ENCODE results near the gene TFAP2D.

DNA sequence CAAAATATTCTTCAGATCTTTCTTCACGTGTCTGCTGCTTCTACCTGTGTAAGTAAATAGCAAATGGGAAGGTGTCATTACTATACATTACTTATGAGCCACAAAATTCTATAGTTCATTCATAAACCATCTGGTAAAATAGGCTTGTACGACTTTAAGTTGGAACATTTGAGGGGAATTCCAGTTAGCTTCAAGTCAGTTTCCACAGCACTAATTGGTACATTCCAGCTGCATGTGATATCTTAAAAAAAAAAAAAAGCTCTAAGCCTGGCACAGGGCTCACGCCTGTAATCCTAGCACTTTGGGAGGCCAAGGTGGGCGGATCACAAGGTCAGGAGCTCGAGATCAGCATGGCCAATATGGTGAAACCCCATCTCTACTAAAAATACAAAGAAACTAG is 82.2 kb downstream of the TFAP2D start:
- TF ChIP-seq, protein P1, sequence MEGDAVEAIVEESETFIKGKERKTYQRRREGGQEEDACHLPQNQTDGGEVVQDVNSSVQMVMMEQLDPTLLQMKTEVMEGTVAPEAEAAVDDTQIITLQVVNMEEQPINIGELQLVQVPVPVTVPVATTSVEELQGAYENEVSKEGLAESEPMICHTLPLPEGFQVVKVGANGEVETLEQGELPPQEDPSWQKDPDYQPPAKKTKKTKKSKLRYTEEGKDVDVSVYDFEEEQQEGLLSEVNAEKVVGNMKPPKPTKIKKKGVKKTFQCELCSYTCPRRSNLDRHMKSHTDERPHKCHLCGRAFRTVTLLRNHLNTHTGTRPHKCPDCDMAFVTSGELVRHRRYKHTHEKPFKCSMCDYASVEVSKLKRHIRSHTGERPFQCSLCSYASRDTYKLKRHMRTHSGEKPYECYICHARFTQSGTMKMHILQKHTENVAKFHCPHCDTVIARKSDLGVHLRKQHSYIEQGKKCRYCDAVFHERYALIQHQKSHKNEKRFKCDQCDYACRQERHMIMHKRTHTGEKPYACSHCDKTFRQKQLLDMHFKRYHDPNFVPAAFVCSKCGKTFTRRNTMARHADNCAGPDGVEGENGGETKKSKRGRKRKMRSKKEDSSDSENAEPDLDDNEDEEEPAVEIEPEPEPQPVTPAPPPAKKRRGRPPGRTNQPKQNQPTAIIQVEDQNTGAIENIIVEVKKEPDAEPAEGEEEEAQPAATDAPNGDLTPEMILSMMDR (conservative IDR thresholded peaks at IDR 0.05; ENCODE audit: low read length): no peak
- no peak for TF ChIP-seq EZH2phosphoT487 (IDR thresholded peaks at IDR 0.05; ENCODE audit: borderline replicate concordance, low read depth, low read length)

Data from OCI-LY7 (cell line).